ENCODE measurements around the gene ZDHHC14. TPM values are rescaled to one million over a fixed set of nuclear protein-coding genes. Genes with fewer than 3 reads are reported as not detected.
"Not testable (repeated sequence)": the region's sequence is repeated elsewhere in the genome, so short reads cannot be mapped to it uniquely, and the experiment has no call there.

ZDHHC14 gene
- total RNA-seq, 1 experiment from 2014 or later = 1.7 TPM

DNA sequence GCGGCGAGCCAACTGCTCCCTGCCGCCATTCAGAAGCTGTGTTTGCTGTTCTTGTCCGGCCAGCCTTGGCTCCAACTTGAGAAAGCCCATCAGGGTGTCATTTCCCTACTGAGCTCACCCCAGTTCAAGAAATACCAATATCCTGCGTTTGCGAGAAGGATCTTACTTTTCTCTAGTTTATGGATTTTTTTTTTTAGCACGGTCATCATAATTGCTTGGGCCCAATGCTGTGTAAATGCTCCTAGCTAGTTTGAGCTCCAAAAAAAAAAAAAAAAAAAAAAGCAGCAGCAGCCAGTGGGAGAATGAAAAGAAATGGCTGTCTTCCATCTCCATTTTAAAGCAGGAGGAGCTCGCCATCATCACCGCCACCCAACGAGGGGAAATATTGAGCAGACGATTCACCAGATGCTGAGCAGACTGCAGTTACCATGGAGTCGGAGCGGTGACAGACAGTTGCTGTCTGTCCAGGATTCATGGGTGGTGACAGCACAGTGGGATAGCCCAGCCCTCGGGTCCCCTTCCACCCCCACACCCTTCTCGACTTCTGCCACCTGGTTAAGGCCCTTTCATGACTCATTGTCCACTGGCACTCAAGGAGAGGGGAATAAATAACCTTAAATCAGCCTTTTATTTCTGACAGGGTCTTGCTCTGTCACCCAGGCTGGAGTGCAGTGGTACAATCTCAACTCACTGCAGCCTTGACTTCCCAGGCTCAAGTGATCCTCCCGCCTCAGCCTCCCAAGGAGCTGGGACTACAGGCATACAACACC, 309.6 kb downstream of the ZDHHC14 start:
- H3K79me1 ChIP-seq (ENCODE audit: insufficient read depth, low read depth, low read length, poor library complexity, severe bottlenecking) = no peaks in the 10 kb centered on the region
- H2AK5ac ChIP-seq (ENCODE audit: insufficient read length, low read length) = no peak overlapping the region
- TF ChIP-seq, protein P1, sequence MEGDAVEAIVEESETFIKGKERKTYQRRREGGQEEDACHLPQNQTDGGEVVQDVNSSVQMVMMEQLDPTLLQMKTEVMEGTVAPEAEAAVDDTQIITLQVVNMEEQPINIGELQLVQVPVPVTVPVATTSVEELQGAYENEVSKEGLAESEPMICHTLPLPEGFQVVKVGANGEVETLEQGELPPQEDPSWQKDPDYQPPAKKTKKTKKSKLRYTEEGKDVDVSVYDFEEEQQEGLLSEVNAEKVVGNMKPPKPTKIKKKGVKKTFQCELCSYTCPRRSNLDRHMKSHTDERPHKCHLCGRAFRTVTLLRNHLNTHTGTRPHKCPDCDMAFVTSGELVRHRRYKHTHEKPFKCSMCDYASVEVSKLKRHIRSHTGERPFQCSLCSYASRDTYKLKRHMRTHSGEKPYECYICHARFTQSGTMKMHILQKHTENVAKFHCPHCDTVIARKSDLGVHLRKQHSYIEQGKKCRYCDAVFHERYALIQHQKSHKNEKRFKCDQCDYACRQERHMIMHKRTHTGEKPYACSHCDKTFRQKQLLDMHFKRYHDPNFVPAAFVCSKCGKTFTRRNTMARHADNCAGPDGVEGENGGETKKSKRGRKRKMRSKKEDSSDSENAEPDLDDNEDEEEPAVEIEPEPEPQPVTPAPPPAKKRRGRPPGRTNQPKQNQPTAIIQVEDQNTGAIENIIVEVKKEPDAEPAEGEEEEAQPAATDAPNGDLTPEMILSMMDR (conservative IDR thresholded peaks at IDR 0.05) = no peak
- H3K27ac ChIP-seq (ENCODE audit: insufficient read length, low read depth, low read length) = no peak overlapping the region
- no peak overlapping the region for H3K4me3 Mint-ChIP-seq
- H4K5ac ChIP-seq (ENCODE audit: insufficient read length, low read depth, low read length) = no peak overlapping the region
- no peak overlapping the region for H3K4me2 ChIP-seq (ENCODE audit: insufficient read depth, insufficient read length, low read length)
- H4K91ac ChIP-seq (ENCODE audit: insufficient read length, low read depth, low read length) = no peak overlapping the region
- no peak overlapping the region for H3K56ac ChIP-seq (ENCODE audit: insufficient read length, low read depth, low read length)
- H3K9me3 Mint-ChIP-seq = no peaks in the 10 kb centered on the region
- H3K36me3 Mint-ChIP-seq (ENCODE audit: insufficient read depth in 1 of 3, low read depth in 3 of 3) = no peaks in the 10 kb centered on the region; a peak in 1 of 7 replicates
- peaks cover 0 to 7% of the 10 kb centered on the region in 2 experiments for H3K4me1 Mint-ChIP-seq
- no peak overlapping the region for H3K18ac ChIP-seq (ENCODE audit: insufficient read length, low read depth, low read length)
- no peak overlapping the region for H2BK12ac ChIP-seq (ENCODE audit: insufficient read length, low read depth, low read length)
- DNase-seq = no peak
- H3K9ac ChIP-seq (ENCODE audit: extremely low read depth, insufficient read length, low read length) = no peak overlapping the region
- no peak overlapping the region for H3K4ac ChIP-seq (ENCODE audit: low read depth, low read length)
- H3K23ac ChIP-seq (ENCODE audit: insufficient read length, low read depth, low read length) = no peak overlapping the region
- no peak overlapping the region for H2BK15ac ChIP-seq (ENCODE audit: low read depth, low read length)
- no peak overlapping the region for H3T11ph ChIP-seq (ENCODE audit: low read length)
- no CpG with 5 or more reads among the region's 16 CpGs for WGBS (ENCODE audit: extremely low coverage, insufficient read length, low lambda C conversion rate)
- H3K23me2 ChIP-seq (ENCODE audit: insufficient read length, low read depth, low read length, poor library complexity, severe bottlenecking) = no peaks in the 10 kb centered on the region
- no peaks in the 10 kb centered on the region for H3K27me3 ChIP-seq (ENCODE audit: insufficient read depth, low read length)
- H2BK20ac ChIP-seq (ENCODE audit: low read depth, low read length, poor library complexity, severe bottlenecking) = no peak overlapping the region
- H2AFZ ChIP-seq (ENCODE audit: low read length) = no peak overlapping the region
- peaks cover 18% of the 10 kb centered on the region for H3K27me3 Mint-ChIP-seq (ENCODE audit: low read depth)
- H3K27ac Mint-ChIP-seq = no peak overlapping the region
- no peaks in the 10 kb centered on the region for H4K20me1 ChIP-seq (ENCODE audit: control insufficient read depth, insufficient read depth, insufficient read length)
- no peak overlapping the region for H2BK5ac ChIP-seq (ENCODE audit: insufficient read length, low read length)
- no peaks in the 10 kb centered on the region for H3K9me3 ChIP-seq (ENCODE audit: control insufficient read depth, low read depth, low read length)
- no peak overlapping the region for H3K14ac ChIP-seq (ENCODE audit: insufficient read depth, low read length)
- H2BK120ac ChIP-seq (ENCODE audit: low read depth, low read length, poor library complexity, severe bottlenecking) = no peak overlapping the region
- H3K79me2 ChIP-seq (ENCODE audit: insufficient read depth, low read length) = no peaks in the 10 kb centered on the region
- H3K4me1 ChIP-seq (ENCODE audit: insufficient read depth, low read length) = no peaks in the 10 kb centered on the region; the same call in 1 of the 2 replicates
- H4K8ac ChIP-seq (replicated peaks; ENCODE audit: insufficient read length, low read depth, low read length) = no peak overlapping the region

DNA sequence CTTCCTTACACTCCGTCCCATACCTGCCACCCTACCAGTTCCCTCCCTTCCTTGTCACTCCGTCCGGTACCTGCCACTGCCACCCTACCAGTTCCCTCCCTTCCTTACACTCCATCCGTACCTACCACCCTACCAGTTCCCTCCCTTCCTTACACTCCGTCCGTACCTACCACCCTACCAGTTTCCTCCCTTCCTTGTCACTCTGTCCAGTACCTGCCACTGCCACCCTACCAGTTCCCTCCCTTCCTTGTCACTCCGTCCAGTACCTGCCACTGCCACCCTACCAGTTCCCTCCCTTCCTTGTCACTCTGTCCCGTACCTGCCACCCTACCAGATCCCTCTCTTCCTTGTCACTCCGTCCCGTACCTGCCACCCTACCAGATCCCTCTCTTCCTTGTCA, 310.6 kb downstream of the ZDHHC14 start:
- not testable (repeated sequence) for H4K91ac ChIP-seq (ENCODE audit: insufficient read length, low read depth, low read length); H2BK120ac ChIP-seq (ENCODE audit: low read depth, low read length, poor library complexity, severe bottlenecking); H4K8ac ChIP-seq (replicated peaks; ENCODE audit: insufficient read length, low read depth, low read length); H3K9me3 Mint-ChIP-seq; H2AFZ ChIP-seq (ENCODE audit: low read length); H3K27ac Mint-ChIP-seq; H3K27me3 ChIP-seq (ENCODE audit: insufficient read depth, low read length); H2BK20ac ChIP-seq (ENCODE audit: low read depth, low read length, poor library complexity, severe bottlenecking); H2BK12ac ChIP-seq (ENCODE audit: insufficient read length, low read depth, low read length); H3T11ph ChIP-seq (ENCODE audit: low read length); H3K18ac ChIP-seq (ENCODE audit: insufficient read length, low read depth, low read length); H3K4me2 ChIP-seq (ENCODE audit: insufficient read depth, insufficient read length, low read length); H4K20me1 ChIP-seq (ENCODE audit: control insufficient read depth, insufficient read depth, insufficient read length); H3K23ac ChIP-seq (ENCODE audit: insufficient read length, low read depth, low read length); H2BK15ac ChIP-seq (ENCODE audit: low read depth, low read length); H3K4ac ChIP-seq (ENCODE audit: low read depth, low read length); H2AK5ac ChIP-seq (ENCODE audit: insufficient read length, low read length); H3K4me3 Mint-ChIP-seq; H3K23me2 ChIP-seq (ENCODE audit: insufficient read length, low read depth, low read length, poor library complexity, severe bottlenecking); H3K79me1 ChIP-seq (ENCODE audit: insufficient read depth, low read depth, low read length, poor library complexity, severe bottlenecking); H3K14ac ChIP-seq (ENCODE audit: insufficient read depth, low read length); H2BK5ac ChIP-seq (ENCODE audit: insufficient read length, low read length); H3K4me1 ChIP-seq (ENCODE audit: insufficient read depth, low read length); H3K9ac ChIP-seq (ENCODE audit: extremely low read depth, insufficient read length, low read length); H3K56ac ChIP-seq (ENCODE audit: insufficient read length, low read depth, low read length); H3K27ac ChIP-seq (ENCODE audit: insufficient read length, low read depth, low read length); H3K9me3 ChIP-seq (ENCODE audit: control insufficient read depth, low read depth, low read length); H4K5ac ChIP-seq (ENCODE audit: insufficient read length, low read depth, low read length); DNase-seq; H3K79me2 ChIP-seq (ENCODE audit: insufficient read depth, low read length); H3K4me1 Mint-ChIP-seq; H3K36me3 Mint-ChIP-seq (ENCODE audit: insufficient read depth in 1 of 3, low read depth in 3 of 3)
- WGBS (ENCODE audit: extremely low coverage, insufficient read length, low lambda C conversion rate) = no CpG with 5 or more reads among the region's 10 CpGs
- H3K27me3 Mint-ChIP-seq (ENCODE audit: low read depth) = peaks cover 18% of the 10 kb centered on the region

Data from H9 (cell line).